Liver (tissue), 9 donors: ENCODE data around the gene CUL2. TPM values are rescaled to one million over a fixed set of nuclear protein-coding genes. Genes with fewer than 3 reads are reported as not detected.

ENCODE experiments used
- DNase-seq: peaks from one replicate; pipeline ENCODE4 v3.0.0-alpha.2; 2017; ENCODE audit warnings: low spot score
- H3K27ac ChIP-seq, 2 donors: one replicate each; pipeline ENCODE4 v1.7.0; 2013; ENCODE audit warnings: inconsistent platforms in 2 of 2, low read length in 2 of 2, control low read depth in 1 of 2, low read depth in 1 of 2, mild to moderate bottlenecking in 1 of 2
- H3K27me3 ChIP-seq, 4 donors: one replicate each; pipeline versions ENCODE4 v1.6.1 to v1.7.0; 2013; ENCODE audit warnings: low read length in 3 of 4, inconsistent platforms in 1 of 4, mild to moderate bottlenecking in 1 of 4, moderate library complexity in 1 of 4; ENCODE audit not compliant: control insufficient read depth in 4 of 4, insufficient read depth in 4 of 4
- H3K36me3 ChIP-seq, 4 donors: one replicate each; pipeline versions ENCODE4 v1.6.1 to v1.7.0; 2013; ENCODE audit warnings: low read length in 3 of 4, mild to moderate bottlenecking in 3 of 4, low read depth in 1 of 4, moderate library complexity in 1 of 4; ENCODE audit not compliant: control insufficient read depth in 4 of 4, insufficient read depth in 3 of 4
- H3K4me1 ChIP-seq, 4 donors: one replicate each; pipeline versions ENCODE4 v1.6.1 to v1.7.0; 2013; ENCODE audit warnings: low read length in 3 of 4, mild to moderate bottlenecking in 3 of 4, moderate library complexity in 1 of 4; ENCODE audit not compliant: control insufficient read depth in 4 of 4, insufficient read depth in 4 of 4
- H3K4me3 ChIP-seq, 3 donors: one replicate each; pipeline versions ENCODE4 v1.6.1 to v1.7.0; 2013; ENCODE audit warnings: low read length in 3 of 3, control low read depth in 1 of 3, low read depth in 1 of 3, mild to moderate bottlenecking in 1 of 3
- H3K9ac ChIP-seq, 2 donors: one replicate each; pipeline ENCODE4 v1.7.0; 2013; ENCODE audit warnings: low read length in 2 of 2, mild to moderate bottlenecking in 2 of 2, moderate library complexity in 2 of 2, control low read depth in 1 of 2, low read depth in 1 of 2
- H3K9me3 ChIP-seq, 4 donors: one replicate each; pipeline versions ENCODE4 v1.6.1 to v1.7.0; 2013; ENCODE audit warnings: low read length in 3 of 4; ENCODE audit not compliant: control insufficient read depth in 4 of 4
- ATF3 ChIP-seq: IDR thresholded peaks from 2 replicates; pipeline ENCODE4 v1.6.1; 2016; ENCODE audit warnings: antibody characterized with exemption
- CTCF ChIP-seq: fragments of 150-350 bp; IDR thresholded peaks from 2 replicates; pipeline ENCODE4 v1.5.1; 2017; ENCODE audit warnings: improper control_type of control experiment, low read depth, low read length; ENCODE audit not compliant: missing input control
- EGR1 ChIP-seq, 2 donors: IDR thresholded peaks; 2 replicates each; pipeline ENCODE4 v1.6.1; 2016 to 2018; ENCODE audit warnings: antibody characterized with exemption in 2 of 2, low read depth in 2 of 2
- FOXA1 ChIP-seq: IDR thresholded peaks from 2 replicates; pipeline ENCODE4 v1.6.1; 2016; ENCODE audit warnings: antibody characterized with exemption
- FOXA2 ChIP-seq: IDR thresholded peaks from 2 replicates; pipeline ENCODE4 v1.6.1; 2016; ENCODE audit warnings: antibody characterized with exemption
- GABPA ChIP-seq, 2 donors: IDR thresholded peaks in 1 of 2; conservative IDR thresholded peaks in 1 of 2; 2 replicates each; pipeline ENCODE4 v1.6.1; 2016; ENCODE audit warnings: antibody characterized with exemption in 2 of 2, mild to moderate bottlenecking in 1 of 2, moderate library complexity in 1 of 2
- HNF4G ChIP-seq: IDR thresholded peaks from 2 replicates; pipeline ENCODE4 v1.6.1; 2016; ENCODE audit warnings: antibody characterized with exemption
- JUND ChIP-seq, 2 donors: IDR thresholded peaks; 2 replicates each; pipeline ENCODE4 v1.6.1; 2016; ENCODE audit warnings: antibody characterized with exemption in 2 of 2
- MAX ChIP-seq: IDR thresholded peaks from 2 replicates; pipeline ENCODE4 v1.6.1; 2016; ENCODE audit warnings: antibody characterized with exemption
- NR2F2 ChIP-seq: IDR thresholded peaks from 2 replicates; pipeline ENCODE4 v1.6.1; 2016; ENCODE audit warnings: antibody characterized with exemption
- RAD21 ChIP-seq, 2 donors: IDR thresholded peaks; 2 replicates each; pipeline ENCODE4 v1.6.1; 2016; ENCODE audit warnings: antibody characterized with exemption in 2 of 2, mild to moderate bottlenecking in 2 of 2
- REST ChIP-seq: IDR thresholded peaks from 2 replicates; pipeline ENCODE4 v1.6.1; 2016; ENCODE audit warnings: antibody characterized with exemption, mild to moderate bottlenecking
- RXRA ChIP-seq, 2 donors: IDR thresholded peaks; 2 replicates each; pipeline ENCODE4 v1.6.1; 2017 to 2018; ENCODE audit warnings: antibody characterized with exemption in 2 of 2, mild to moderate bottlenecking in 1 of 2
- SP1 ChIP-seq: IDR thresholded peaks from 2 replicates; pipeline ENCODE4 v1.6.1; 2018; ENCODE audit warnings: antibody characterized with exemption, mild to moderate bottlenecking
- TAF1 ChIP-seq: conservative IDR thresholded peaks from 2 replicates; pipeline ENCODE4 v1.6.1; 2016; ENCODE audit warnings: antibody characterized with exemption, mild to moderate bottlenecking
- YY1 ChIP-seq: IDR thresholded peaks from 2 replicates; pipeline ENCODE4 v1.6.1; 2016; ENCODE audit warnings: antibody characterized with exemption, mild to moderate bottlenecking
- ZBTB33 ChIP-seq: IDR thresholded peaks from 2 replicates; pipeline ENCODE4 v1.6.1; 2016; ENCODE audit warnings: antibody characterized with exemption
- WGBS: extraction: QIAGEN DNeasy Blood & Tissue Kit; methylation state at CpG from one replicate; pipeline ENCODE4 v1.1.7; 2013; 5-methylcytosine and 5-hydroxymethylcytosine counted together
- polyA plus RNA-seq, 2 donors: library from polyadenylated mRNA; stranded (reverse) in 1 of 2; unstranded in 1 of 2; fragments of 200-250 nt in 1 of 2; fragments of >200 nt in 1 of 2; fragmentation: Nextera tagmentation in 1 of 2; extraction: Ambion mirVana in 1 of 2; gene quantifications; one replicate each; pipeline versions ENCODE4 v1.2.1 to v1.2.3, GENCODE V29; 2013 to 2015
- total RNA-seq, 2 donors: library from RNA; depleted of rRNA; stranded (reverse); fragments of >200 nt; gene quantifications; one replicate each; pipeline ENCODE4 v1.2.3, GENCODE V29; 2014
- donor health status: healthy.
- donor health status: healthy.
- donor health status: healthy.
- donor health status: healthy.
- donor health status: healthy.

The CUL2 gene
- total and polyA plus RNA-seq, 4 donors, result 8.6 to 14.1 (median 12.1) TPM

GRCh38 chr10:34979938-34980337 lies 110.2 kb downstream of the CUL2 start:
- peaks cover 0 to 4% (median 0%) of the 10 kb centered on the region in 4 donors for H3K9me3 ChIP-seq
- no peaks in the 10 kb centered on the region for H3K36me3 ChIP-seq
- H3K4me1 ChIP-seq, result no peaks in the 10 kb centered on the region
- no peak for TF ChIP-seq EGR1 (IDR thresholded peaks at IDR 0.05; ENCODE audit: low read depth in 2 of 2)
- TF ChIP-seq YY1, result no peak
- TF ChIP-seq HNF4G, result no peak
- no peak for TF ChIP-seq REST
- TF ChIP-seq FOXA1, result no peak
- no peak for TF ChIP-seq FOXA2
- TF ChIP-seq ZBTB33, result no peak
- TF ChIP-seq NR2F2, result no peak
- TF ChIP-seq JUND (IDR thresholded peaks at IDR 0.05), result no peak
- no peak for TF ChIP-seq RAD21 (IDR thresholded peaks at IDR 0.05)
- no peak for TF ChIP-seq GABPA (IDR thresholded peaks at IDR 0.05 in 1 of 2, conservative IDR thresholded peaks at IDR 0.05 in 1 of 2)
- no peak for TF ChIP-seq CTCF
- TF ChIP-seq TAF1, result no peak
- TF ChIP-seq ATF3, result no peak
- TF ChIP-seq MAX, result no peak
- TF ChIP-seq SP1, result no peak
- TF ChIP-seq RXRA (IDR thresholded peaks at IDR 0.05), result no peak
- 70% methylated on average over 2 of the region's 2 CpGs for WGBS
- no peak overlapping the region for H3K27ac ChIP-seq
- no peak overlapping the region for H3K4me3 ChIP-seq
- DNase-seq, result no peak
- H3K9ac ChIP-seq, result no peak overlapping the region
- no peaks in the 10 kb centered on the region for H3K27me3 ChIP-seq

GRCh38 chr10:34978080-34978479 lies 112.1 kb downstream of the CUL2 start:
- no peaks in the 10 kb centered on the region for H3K27me3 ChIP-seq
- H3K4me3 ChIP-seq, result no peak overlapping the region
- H3K36me3 ChIP-seq, result no peaks in the 10 kb centered on the region
- WGBS, result 93% methylated on average over 7 of the region's 7 CpGs
- H3K9ac ChIP-seq, result no peak overlapping the region
- no peaks in the 10 kb centered on the region for H3K9me3 ChIP-seq
- no peak for DNase-seq
- no peaks in the 10 kb centered on the region for H3K4me1 ChIP-seq
- H3K27ac ChIP-seq, result no peak overlapping the region
- TF ChIP-seq MAX, result no peak
- TF ChIP-seq CTCF, result no peak
- TF ChIP-seq ZBTB33, result no peak
- no peak for TF ChIP-seq FOXA1
- TF ChIP-seq RXRA (IDR thresholded peaks at IDR 0.05), result no peak
